Cardiac septum (tissue), 1 donor: ENCODE data around the gene CASP9. TPM values are rescaled to one million over a fixed set of nuclear protein-coding genes. Genes with fewer than 3 reads are reported as not detected.
"Not testable (repeated sequence)": the region's sequence is repeated elsewhere in the genome, so short reads cannot be mapped to it uniquely, and the experiment has no call there.

Source experiments
- DNase-seq: peaks from one replicate; pipeline ENCODE4 v3.0.0-alpha.2; 2020; ENCODE audit warnings: low spot score
- intact Hi-C: fragments of 100-400 bp; cut with DNase I; formaldehyde crosslinking; loops from one replicate; pipeline ENCODE4 v1.14.0; 2022
- total RNA-seq: library from RNA; stranded (reverse); fragmentation: NEBNext Ultra II Directional; extraction: Animal tissue kit (Norgen Biotek cat#: 25700); gene quantifications from one replicate; pipeline ENCODE4 v1.2.1, GENCODE V29; 2021
- donor health status: DM: no; HTN: no; CAD: no.

The CASP9 gene
- total RNA-seq, 1 donor from 2014 or later: 10.6 TPM

GRCh38 chr1:15526490-15527339 lies 2.7 kb upstream of the CASP9 start, which contains the start of gene DNAJC16:
Gene DNAJC16, plus strand, starts transcription at chr1:15526848. Its CDS starts 2,258 bp downstream, at chr1:15529106.
- DNase-seq: peak; percentile 99
- intact Hi-C loops: loop anchor here (1.0 to 5.0 kb wide), 3 partner anchors 91 to 308 kb away; partner anchors contain the start of genes DDI2 and EFHD2

GRCh38 chr1:15526021-15526489 lies 2.0 kb upstream of the CASP9 start:
- intact Hi-C loops: loop anchor here (1.0 to 5.0 kb wide), 3 partner anchors 91 to 309 kb away; partner anchors contain the start of genes DDI2 and EFHD2
- DNase-seq: no peak

- no peak for DNase-seq
- intact Hi-C loops: loop anchor here (1.0 to 5.0 kb wide), 3 partner anchors 92 to 309 kb away; partner anchors contain the start of genes DDI2 and EFHD2
Measured at GRCh38 chr1:15525050-15526020, 1.3 kb upstream of the CASP9 start.

- intact Hi-C loops: loop anchor here (5.0 kb wide), 1 partner anchor 93 kb away; the partner anchor contains the start of gene DDI2
- DNase-seq: peak; percentile 100
Measured at GRCh38 chr1:15524283-15525049, 451 bp upstream of the CASP9 start.

GRCh38 chr1:15523104-15524020 lies 653 bp downstream of the CASP9 start:
- DNase-seq: no peak
- intact Hi-C loops: no loop called here

GRCh38 chr1:15522551-15522950 lies 1.5 kb downstream of the CASP9 start:
- DNase-seq: no peak
- intact Hi-C loops: no loop called here

GRCh38 chr1:15521206-15521906 lies 2.7 kb downstream of the CASP9 start:
- intact Hi-C loops, DNase-seq: not testable (repeated sequence)

- no peak for DNase-seq
- intact Hi-C loops: no loop called here
Measured at GRCh38 chr1:15519625-15520024, 4.4 kb downstream of the CASP9 start.

- no peak for DNase-seq
- intact Hi-C loops: no loop called here
Measured at GRCh38 chr1:15515022-15515663, 8.9 kb downstream of the CASP9 start.

GRCh38 chr1:15514557-15514956 lies 9.5 kb downstream of the CASP9 start:
- intact Hi-C loops: not testable (repeated sequence)

GRCh38 chr1:15513919-15514318 lies 10.1 kb downstream of the CASP9 start:
- no peak for DNase-seq
- intact Hi-C loops: no loop called here

More at GRCh38 chr1:15514557-15514956, 9.5 kb downstream of the CASP9 start:
- not testable (repeated sequence) for DNase-seq

- intact Hi-C loops: no loop called here
- no peak for DNase-seq
Measured at GRCh38 chr1:15513192-15513591, 10.8 kb downstream of the CASP9 start.

GRCh38 chr1:15510611-15511405 lies 13.2 kb downstream of the CASP9 start:
- intact Hi-C loops: no loop called here
- no peak for DNase-seq

GRCh38 chr1:15509586-15509985 lies 14.4 kb downstream of the CASP9 start:
- intact Hi-C loops: no loop called here
- no peak for DNase-seq

- intact Hi-C loops: no loop called here
Measured at GRCh38 chr1:15508700-15509487, 15.1 kb downstream of the CASP9 start.

More at GRCh38 chr1:15508700-15509487, 15.1 kb downstream of the CASP9 start:
- DNase-seq: no peak
